CD4-positive, alpha-beta T cell treated with Interleukin-17A for 1 hour (primary cell): ENCODE results near the gene PGM5.

Experiments
- DNase-seq: peaks from one replicate; pipeline ENCODE4 v3.0.0-alpha.2; 2020

The PGM5 gene

GRCh38 chr9:68500457-68501381 is 144.3 kb downstream of the PGM5 start:
- DNase-seq: no peak

- no peak for DNase-seq
Observed at GRCh38 chr9:68502279-68502678, 145.9 kb downstream of the PGM5 start.

- peak; percentile 3 for DNase-seq
Observed at GRCh38 chr9:68505681-68506409, 149.4 kb downstream of the PGM5 start.

GRCh38 chr9:68506551-68506950 is 150.1 kb downstream of the PGM5 start:
- DNase-seq: no peak

GRCh38 chr9:68507130-68507805 is 150.9 kb downstream of the PGM5 start:
- no peak for DNase-seq

GRCh38 chr9:68507806-68508145 is 151.4 kb downstream of the PGM5 start:
- DNase-seq: no peak

- no peak for DNase-seq
Observed at GRCh38 chr9:68508547-68508946, 152.1 kb downstream of the PGM5 start.

- no peak for DNase-seq
Observed at GRCh38 chr9:68509689-68510088, 153.3 kb downstream of the PGM5 start.

- no peak for DNase-seq
Observed at GRCh38 chr9:68513385-68513784, 157.0 kb downstream of the PGM5 start.

GRCh38 chr9:68513981-68514380 is 157.6 kb downstream of the PGM5 start:
- DNase-seq: no peak

- DNase-seq: no peak
Observed at GRCh38 chr9:68515326-68516017, 159.1 kb downstream of the PGM5 start.

GRCh38 chr9:68522131-68522530 is 165.7 kb downstream of the PGM5 start:
- DNase-seq: no peak

- no peak for DNase-seq
Observed at GRCh38 chr9:68522954-68523353, 166.5 kb downstream of the PGM5 start.

- DNase-seq: no peak
Observed at GRCh38 chr9:68523367-68523936, 167.0 kb downstream of the PGM5 start.

GRCh38 chr9:68530618-68531017 is 174.2 kb downstream of the PGM5 start:
- DNase-seq: no peak

- no peak for DNase-seq
Observed at GRCh38 chr9:68532131-68532530, 175.7 kb downstream of the PGM5 start.

GRCh38 chr9:68533678-68534077 is 177.3 kb downstream of the PGM5 start:
- DNase-seq: no peak

GRCh38 chr9:68536876-68537615 is 180.6 kb downstream of the PGM5 start:
- DNase-seq: no peak

- no peak for DNase-seq
Observed at GRCh38 chr9:68537616-68537880, 181.1 kb downstream of the PGM5 start.

GRCh38 chr9:68538200-68538599 is 181.8 kb downstream of the PGM5 start:
- DNase-seq: no peak

GRCh38 chr9:68540712-68541535 is 184.5 kb downstream of the PGM5 start, which contains the start of gene TMEM252:
TSS of gene TMEM252 (minus strand) at chr9:68540883. CDS start at chr9:68540814, 69 bp downstream.
- no peak for DNase-seq
